Panc1 (cell line): Measurements from ENCODE around the gene TTC38.

Experiments used
- POLR2AphosphoS5 ChIP-seq: IDR thresholded peaks from 2 replicates; pipeline ENCODE4 v1.6.1; 2012; ENCODE audit warnings: mild to moderate bottlenecking, low read depth, low read length, moderate library complexity
- SIN3A ChIP-seq: IDR thresholded peaks from 2 replicates; pipeline ENCODE4 v1.6.1; 2012; ENCODE audit warnings: low read depth, mild to moderate bottlenecking, low read length, moderate library complexity, borderline replicate concordance; ENCODE audit not compliant: insufficient read depth
- TCF7L2 ChIP-seq: IDR thresholded peaks from 2 replicates; pipeline ENCODE4 v1.6.1; 2011; ENCODE audit warnings: mild to moderate bottlenecking, low read depth, low read length, inconsistent platforms
- TF ChIP-seq, protein P1 (sequence below): fragments of 450-650 bp; IDR thresholded peaks from 2 replicates; pipeline ENCODE4 v1.5.1; 2017; ENCODE audit warnings: mild to moderate bottlenecking
- TF ChIP-seq, protein P2 (sequence below), 2 experiments: IDR thresholded peaks; 2 replicates each; pipeline ENCODE4 v1.6.1; 2011 to 2012; ENCODE audit warnings: low read depth in 2 of 2, control low read depth in 1 of 2, low read length in 1 of 2, mild to moderate bottlenecking in 1 of 2, moderate library complexity in 1 of 2; ENCODE audit not compliant: insufficient read depth in 1 of 2

DNA sequence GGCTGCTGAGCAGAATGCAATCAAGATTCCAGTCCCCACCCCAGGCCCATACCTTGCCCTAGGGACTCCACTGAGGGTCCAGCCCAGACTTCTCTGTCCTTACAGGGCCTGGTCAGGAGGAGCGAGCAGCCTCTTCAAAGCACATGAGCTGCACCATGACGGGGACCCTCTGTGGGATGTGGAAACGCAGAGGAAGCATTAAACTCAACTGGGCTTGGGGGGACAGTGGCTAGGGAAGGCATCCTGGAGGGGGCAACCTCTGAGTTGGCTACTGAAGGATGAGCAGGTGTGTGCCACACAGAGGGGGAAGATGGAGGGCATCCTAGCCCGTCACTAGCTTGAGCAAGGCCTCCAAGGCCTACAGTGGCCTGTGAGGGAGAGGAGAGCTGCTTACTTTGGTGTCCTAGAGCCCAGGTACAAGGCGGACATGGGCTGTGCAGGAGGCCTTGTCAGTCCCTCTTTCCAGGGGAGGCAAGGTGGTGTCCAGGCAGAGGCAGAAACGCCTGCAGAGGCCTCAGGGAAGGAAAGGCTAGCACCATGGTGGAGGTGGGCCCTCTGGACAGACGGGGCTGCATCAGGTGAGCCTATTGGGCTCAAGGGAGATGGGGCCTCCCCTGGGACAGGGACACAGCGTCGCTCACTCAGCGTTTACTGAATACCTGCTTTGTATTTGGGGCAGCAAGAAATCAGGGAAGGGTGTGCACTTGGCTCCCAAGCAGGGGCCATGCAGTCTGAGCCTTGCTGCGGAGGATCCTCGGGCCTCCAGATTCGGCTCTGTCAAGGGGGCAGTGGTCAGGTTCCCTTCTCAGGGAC is 14.3 kb downstream of the TTC38 start:
- TF ChIP-seq, protein P1, sequence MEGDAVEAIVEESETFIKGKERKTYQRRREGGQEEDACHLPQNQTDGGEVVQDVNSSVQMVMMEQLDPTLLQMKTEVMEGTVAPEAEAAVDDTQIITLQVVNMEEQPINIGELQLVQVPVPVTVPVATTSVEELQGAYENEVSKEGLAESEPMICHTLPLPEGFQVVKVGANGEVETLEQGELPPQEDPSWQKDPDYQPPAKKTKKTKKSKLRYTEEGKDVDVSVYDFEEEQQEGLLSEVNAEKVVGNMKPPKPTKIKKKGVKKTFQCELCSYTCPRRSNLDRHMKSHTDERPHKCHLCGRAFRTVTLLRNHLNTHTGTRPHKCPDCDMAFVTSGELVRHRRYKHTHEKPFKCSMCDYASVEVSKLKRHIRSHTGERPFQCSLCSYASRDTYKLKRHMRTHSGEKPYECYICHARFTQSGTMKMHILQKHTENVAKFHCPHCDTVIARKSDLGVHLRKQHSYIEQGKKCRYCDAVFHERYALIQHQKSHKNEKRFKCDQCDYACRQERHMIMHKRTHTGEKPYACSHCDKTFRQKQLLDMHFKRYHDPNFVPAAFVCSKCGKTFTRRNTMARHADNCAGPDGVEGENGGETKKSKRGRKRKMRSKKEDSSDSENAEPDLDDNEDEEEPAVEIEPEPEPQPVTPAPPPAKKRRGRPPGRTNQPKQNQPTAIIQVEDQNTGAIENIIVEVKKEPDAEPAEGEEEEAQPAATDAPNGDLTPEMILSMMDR = no peak
- TF ChIP-seq SIN3A (no peak), POLR2AphosphoS5 (no peak), TCF7L2 (no peak)
- TF ChIP-seq, protein P2, sequence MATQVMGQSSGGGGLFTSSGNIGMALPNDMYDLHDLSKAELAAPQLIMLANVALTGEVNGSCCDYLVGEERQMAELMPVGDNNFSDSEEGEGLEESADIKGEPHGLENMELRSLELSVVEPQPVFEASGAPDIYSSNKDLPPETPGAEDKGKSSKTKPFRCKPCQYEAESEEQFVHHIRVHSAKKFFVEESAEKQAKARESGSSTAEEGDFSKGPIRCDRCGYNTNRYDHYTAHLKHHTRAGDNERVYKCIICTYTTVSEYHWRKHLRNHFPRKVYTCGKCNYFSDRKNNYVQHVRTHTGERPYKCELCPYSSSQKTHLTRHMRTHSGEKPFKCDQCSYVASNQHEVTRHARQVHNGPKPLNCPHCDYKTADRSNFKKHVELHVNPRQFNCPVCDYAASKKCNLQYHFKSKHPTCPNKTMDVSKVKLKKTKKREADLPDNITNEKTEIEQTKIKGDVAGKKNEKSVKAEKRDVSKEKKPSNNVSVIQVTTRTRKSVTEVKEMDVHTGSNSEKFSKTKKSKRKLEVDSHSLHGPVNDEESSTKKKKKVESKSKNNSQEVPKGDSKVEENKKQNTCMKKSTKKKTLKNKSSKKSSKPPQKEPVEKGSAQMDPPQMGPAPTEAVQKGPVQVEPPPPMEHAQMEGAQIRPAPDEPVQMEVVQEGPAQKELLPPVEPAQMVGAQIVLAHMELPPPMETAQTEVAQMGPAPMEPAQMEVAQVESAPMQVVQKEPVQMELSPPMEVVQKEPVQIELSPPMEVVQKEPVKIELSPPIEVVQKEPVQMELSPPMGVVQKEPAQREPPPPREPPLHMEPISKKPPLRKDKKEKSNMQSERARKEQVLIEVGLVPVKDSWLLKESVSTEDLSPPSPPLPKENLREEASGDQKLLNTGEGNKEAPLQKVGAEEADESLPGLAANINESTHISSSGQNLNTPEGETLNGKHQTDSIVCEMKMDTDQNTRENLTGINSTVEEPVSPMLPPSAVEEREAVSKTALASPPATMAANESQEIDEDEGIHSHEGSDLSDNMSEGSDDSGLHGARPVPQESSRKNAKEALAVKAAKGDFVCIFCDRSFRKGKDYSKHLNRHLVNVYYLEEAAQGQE (IDR thresholded peaks at IDR 0.05; ENCODE audit: insufficient read depth in 1 of 2, low read depth in 2 of 2, low read length in 1 of 2) = no peak
